ENCODE measurements around the gene RBM33.

DNA sequence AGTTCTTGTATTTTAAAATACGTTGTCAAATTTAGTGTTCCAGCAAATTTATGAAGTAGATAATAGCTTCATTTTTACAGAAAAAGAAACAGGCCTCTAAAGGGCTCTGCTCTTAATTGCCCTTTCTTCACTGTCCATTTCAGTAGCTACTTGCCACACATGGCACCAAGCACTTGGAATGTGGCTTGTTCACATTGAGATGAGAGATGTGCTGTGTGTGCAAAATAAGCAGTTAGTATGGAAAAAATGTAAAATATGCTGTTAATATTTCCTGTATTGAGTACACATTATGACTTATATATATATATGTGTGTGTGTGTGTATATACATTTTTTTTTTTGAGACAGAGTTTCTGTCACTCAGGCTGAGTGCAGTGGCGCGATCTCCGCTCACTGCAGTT is 19.5 kb downstream of the RBM33 start:
- TF ChIP-seq ZNF367 (CRISPR knock-in tag; IDR thresholded peaks at IDR 0.05; ENCODE audit: borderline replicate concordance) = no peak
- no peak for TF ChIP-seq SP1 (IDR thresholded peaks at IDR 0.05)
- no peak for TF ChIP-seq SP1 (CRISPR knock-in tag; IDR thresholded peaks at IDR 0.05)
